KMS-11 (cell line): ENCODE data around the gene ZSCAN2.

Experiments used
- H2AFZ ChIP-seq: fragments of 200-600 bp; sonication (generic); 2 replicates; pipeline ENCODE4 v1.6.1; 2016; ENCODE audit warnings: antibody characterized with exemption, mixed run types, low read depth
- H3K27ac ChIP-seq: fragments of 200-600 bp; sonication (generic); 2 replicates; pipeline ENCODE4 v1.6.1; 2016; ENCODE audit warnings: mild to moderate bottlenecking, mixed run types
- H3K27me3 ChIP-seq: fragments of 200-600 bp; sonication (generic); 2 replicates; pipeline ENCODE4 v1.6.1; 2017; ENCODE audit warnings: mild to moderate bottlenecking, low read depth, mixed run types, moderate library complexity; ENCODE audit not compliant: insufficient read depth
- H3K36me3 ChIP-seq: fragments of 200-600 bp; sonication (generic); 2 replicates; pipeline ENCODE4 v1.6.1; 2017; ENCODE audit warnings: mild to moderate bottlenecking, mixed run types; ENCODE audit not compliant: insufficient read depth
- H3K4me1 ChIP-seq: fragments of 200-600 bp; sonication (generic); 2 replicates; pipeline ENCODE4 v1.6.1; 2016; ENCODE audit warnings: mild to moderate bottlenecking, low read depth, mixed run types; ENCODE audit not compliant: poor library complexity, severe bottlenecking
- H3K4me2 ChIP-seq: fragments of 200-600 bp; sonication (generic); 2 replicates; pipeline ENCODE4 v1.7.0; 2016; ENCODE audit warnings: mild to moderate bottlenecking, mixed run types
- H3K4me3 ChIP-seq: fragments of 200-600 bp; sonication (generic); IDR thresholded peaks from 2 replicates; pipeline ENCODE4 v1.6.1; 2017; ENCODE audit warnings: low read depth, low read length, mixed read lengths; ENCODE audit not compliant: insufficient read depth
- H3K79me2 ChIP-seq: fragments of 200-600 bp; sonication (generic); 2 replicates; pipeline ENCODE4 v1.6.1; 2016; ENCODE audit warnings: low read depth, mixed run types; ENCODE audit not compliant: insufficient read depth
- H3K9ac ChIP-seq: fragments of 200-600 bp; sonication (generic); 2 replicates; pipeline ENCODE4 v1.6.1; 2016; ENCODE audit warnings: mild to moderate bottlenecking, mixed run types
- H4K20me1 ChIP-seq: fragments of 200-600 bp; sonication (generic); 2 replicates; pipeline ENCODE4 v1.6.1; 2016; ENCODE audit warnings: mild to moderate bottlenecking, mixed run types; ENCODE audit not compliant: insufficient read depth
- TF ChIP-seq, protein P1 (sequence below): fragments of 200-600 bp; sonication (generic); conservative IDR thresholded peaks from 2 replicates; pipeline ENCODE4 v1.6.1; 2017; ENCODE audit warnings: low read depth, mild to moderate bottlenecking, antibody characterized with exemption, low read length, moderate library complexity, mixed read lengths

ZSCAN2 gene

DNA sequence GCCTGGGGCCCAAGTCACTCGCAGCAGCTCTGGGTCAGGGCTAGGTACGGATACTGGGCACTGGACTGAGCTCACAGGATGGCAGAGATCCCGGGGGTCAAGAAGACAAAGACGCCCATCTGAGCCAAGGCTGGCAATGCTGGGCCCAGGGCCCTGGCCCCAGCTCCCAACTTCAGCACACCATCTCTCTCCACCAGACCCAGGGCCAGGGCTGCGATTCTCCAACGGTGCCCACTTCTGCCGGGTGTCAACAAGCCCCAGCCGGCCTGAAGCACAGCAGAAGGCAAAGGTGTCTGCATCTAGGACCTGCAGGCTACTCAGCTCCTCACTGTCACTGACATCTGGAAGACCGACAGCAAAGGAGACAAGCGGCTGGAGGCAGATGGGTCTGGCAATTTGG is 44.7 kb downstream of the ZSCAN2 start:
- Histone ChIP-seq H3K4me3 (no peak overlapping the region), H3K4me1 (no peaks in the 10 kb centered on the region), H3K9ac (no peak overlapping the region), H3K4me2 (no peak overlapping the region), H2AFZ (no peak overlapping the region), H3K36me3 (no peaks in the 10 kb centered on the region; the same call in 1 of the 2 replicates), H3K27ac (no peak overlapping the region), H3K27me3 (no peaks in the 10 kb centered on the region), H3K79me2 (no peaks in the 10 kb centered on the region), H4K20me1 (no peaks in the 10 kb centered on the region)
- TF ChIP-seq, protein P1, sequence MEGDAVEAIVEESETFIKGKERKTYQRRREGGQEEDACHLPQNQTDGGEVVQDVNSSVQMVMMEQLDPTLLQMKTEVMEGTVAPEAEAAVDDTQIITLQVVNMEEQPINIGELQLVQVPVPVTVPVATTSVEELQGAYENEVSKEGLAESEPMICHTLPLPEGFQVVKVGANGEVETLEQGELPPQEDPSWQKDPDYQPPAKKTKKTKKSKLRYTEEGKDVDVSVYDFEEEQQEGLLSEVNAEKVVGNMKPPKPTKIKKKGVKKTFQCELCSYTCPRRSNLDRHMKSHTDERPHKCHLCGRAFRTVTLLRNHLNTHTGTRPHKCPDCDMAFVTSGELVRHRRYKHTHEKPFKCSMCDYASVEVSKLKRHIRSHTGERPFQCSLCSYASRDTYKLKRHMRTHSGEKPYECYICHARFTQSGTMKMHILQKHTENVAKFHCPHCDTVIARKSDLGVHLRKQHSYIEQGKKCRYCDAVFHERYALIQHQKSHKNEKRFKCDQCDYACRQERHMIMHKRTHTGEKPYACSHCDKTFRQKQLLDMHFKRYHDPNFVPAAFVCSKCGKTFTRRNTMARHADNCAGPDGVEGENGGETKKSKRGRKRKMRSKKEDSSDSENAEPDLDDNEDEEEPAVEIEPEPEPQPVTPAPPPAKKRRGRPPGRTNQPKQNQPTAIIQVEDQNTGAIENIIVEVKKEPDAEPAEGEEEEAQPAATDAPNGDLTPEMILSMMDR = no peak

DNA sequence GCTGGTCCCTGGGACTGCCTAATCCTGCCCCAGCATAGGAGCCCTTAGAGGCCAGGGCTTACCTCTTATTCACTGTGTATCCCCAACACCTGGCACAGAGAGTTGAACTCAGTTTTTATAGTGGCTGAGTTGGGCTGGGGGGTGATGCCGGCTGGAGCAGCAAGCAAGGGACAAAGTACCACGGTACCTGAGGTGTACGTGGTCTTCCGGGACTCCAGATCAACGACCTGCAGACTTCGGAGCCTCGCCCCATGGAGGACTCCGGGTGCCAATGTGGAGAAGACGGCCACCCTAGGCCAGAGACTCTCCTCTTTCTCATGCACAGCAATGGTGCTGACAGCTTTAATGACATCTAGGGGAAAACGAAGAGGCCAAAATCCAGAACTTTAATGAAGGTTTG is 45.2 kb downstream of the ZSCAN2 start:
- H3K36me3 ChIP-seq = no peaks in the 10 kb centered on the region; the same call in 1 of the 2 replicates
- H3K9ac ChIP-seq = no peak overlapping the region

DNA sequence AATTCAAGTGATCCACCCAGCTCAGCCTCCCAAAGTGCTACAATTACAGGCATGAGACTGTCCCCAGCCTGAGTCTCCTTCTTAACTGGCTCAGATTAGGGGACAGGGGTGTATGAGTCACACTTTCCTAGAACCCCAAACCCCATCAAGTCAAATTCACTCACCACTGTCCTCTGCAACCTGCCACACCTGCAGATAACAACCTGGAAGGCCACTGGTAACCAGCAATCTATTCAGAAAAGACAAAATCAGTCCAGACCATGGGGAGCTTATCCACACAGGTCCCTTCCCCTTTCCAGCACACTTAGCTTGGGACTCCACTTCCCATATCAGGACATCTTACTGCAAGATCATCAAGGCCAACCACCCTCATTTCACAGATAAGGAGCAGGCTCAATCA is 46.9 kb downstream of the ZSCAN2 start:
- no peak overlapping the region for H3K4me2 ChIP-seq

More for the DNA sequence above, 45.2 kb downstream of the ZSCAN2 start:
- Histone ChIP-seq H2AFZ (no peak overlapping the region), H3K27me3 (no peaks in the 10 kb centered on the region), H3K79me2 (no peaks in the 10 kb centered on the region), H3K4me2 (no peak overlapping the region), H3K4me1 (no peaks in the 10 kb centered on the region), H3K27ac (no peak overlapping the region), H4K20me1 (no peaks in the 10 kb centered on the region), H3K4me3 (no peak overlapping the region)
- TF ChIP-seq, protein P1 = no peak

DNA sequence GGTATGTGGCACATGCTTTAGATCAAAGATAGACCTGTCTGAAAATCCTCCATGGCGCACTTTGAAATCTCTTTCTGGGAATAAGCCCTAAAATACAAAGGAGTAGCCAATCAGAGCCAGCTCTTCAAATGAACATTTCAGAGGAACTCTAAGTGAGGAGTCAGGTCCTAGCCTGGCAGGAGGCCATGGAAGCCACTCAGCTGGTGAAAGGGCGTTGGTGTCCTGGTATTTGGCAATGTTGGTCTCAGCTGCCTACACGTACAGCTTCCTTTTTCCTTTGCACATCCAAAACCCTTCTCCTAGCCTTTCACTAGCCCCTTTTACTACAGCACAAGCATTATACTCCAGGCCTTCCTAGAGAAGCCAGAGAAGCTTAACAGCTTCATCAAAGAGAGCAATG is 47.7 kb downstream of the ZSCAN2 start:
- no peak overlapping the region for H3K4me2 ChIP-seq
- TF ChIP-seq, protein P1 = no peak
- no peak overlapping the region for H3K27ac ChIP-seq
- H3K79me2 ChIP-seq = peaks cover 11% of the 10 kb centered on the region; the same call in 1 of the 2 replicates
- H3K27me3 ChIP-seq = no peaks in the 10 kb centered on the region
- peaks cover 12% of the 10 kb centered on the region for H3K4me1 ChIP-seq
- no peak overlapping the region for H2AFZ ChIP-seq
- no peaks in the 10 kb centered on the region; the same call in 1 of the 2 replicates for H3K36me3 ChIP-seq
- H3K4me3 ChIP-seq = no peak overlapping the region
- H3K9ac ChIP-seq = no peak overlapping the region
- H4K20me1 ChIP-seq = no peaks in the 10 kb centered on the region

More for the DNA sequence above, 46.9 kb downstream of the ZSCAN2 start:
- Histone ChIP-seq H3K4me3 (no peak overlapping the region), H3K27ac (no peak overlapping the region), H3K9ac (no peak overlapping the region), H3K36me3 (no peaks in the 10 kb centered on the region; the same call in 1 of the 2 replicates), H3K4me1 (peaks cover 5% of the 10 kb centered on the region), H3K27me3 (no peaks in the 10 kb centered on the region), H2AFZ (no peak overlapping the region), H3K79me2 (peaks cover 3% of the 10 kb centered on the region; the same call in 1 of the 2 replicates), H4K20me1 (no peaks in the 10 kb centered on the region)
- TF ChIP-seq, protein P1 = no peak
